Vagina (tissue), 2 donors: ENCODE data around the gene CPA2.

Experiments used
- POLR2A ChIP-seq, 2 donors: fragments of 450-650 bp; IDR thresholded peaks; one replicate each; pipeline ENCODE4 v1.6.1; 2017; ENCODE audit warnings: antibody characterized with exemption in 2 of 2, mild to moderate bottlenecking in 2 of 2, moderate library complexity in 2 of 2
- TF ChIP-seq, protein P1 (sequence below), 3 experiments: fragments of 450-650 bp in 2 of 3; fragments of 200-600 bp in 1 of 3; sonication (generic) in 1 of 3; IDR thresholded peaks; one replicate each; pipeline ENCODE4 v1.5.1; 2017 to 2019; ENCODE audit warnings: antibody characterized with exemption in 3 of 3, mild to moderate bottlenecking in 2 of 3, moderate library complexity in 2 of 3

- no peak for TF ChIP-seq POLR2A (IDR thresholded peaks at IDR 0.05)
- TF ChIP-seq, protein P1, sequence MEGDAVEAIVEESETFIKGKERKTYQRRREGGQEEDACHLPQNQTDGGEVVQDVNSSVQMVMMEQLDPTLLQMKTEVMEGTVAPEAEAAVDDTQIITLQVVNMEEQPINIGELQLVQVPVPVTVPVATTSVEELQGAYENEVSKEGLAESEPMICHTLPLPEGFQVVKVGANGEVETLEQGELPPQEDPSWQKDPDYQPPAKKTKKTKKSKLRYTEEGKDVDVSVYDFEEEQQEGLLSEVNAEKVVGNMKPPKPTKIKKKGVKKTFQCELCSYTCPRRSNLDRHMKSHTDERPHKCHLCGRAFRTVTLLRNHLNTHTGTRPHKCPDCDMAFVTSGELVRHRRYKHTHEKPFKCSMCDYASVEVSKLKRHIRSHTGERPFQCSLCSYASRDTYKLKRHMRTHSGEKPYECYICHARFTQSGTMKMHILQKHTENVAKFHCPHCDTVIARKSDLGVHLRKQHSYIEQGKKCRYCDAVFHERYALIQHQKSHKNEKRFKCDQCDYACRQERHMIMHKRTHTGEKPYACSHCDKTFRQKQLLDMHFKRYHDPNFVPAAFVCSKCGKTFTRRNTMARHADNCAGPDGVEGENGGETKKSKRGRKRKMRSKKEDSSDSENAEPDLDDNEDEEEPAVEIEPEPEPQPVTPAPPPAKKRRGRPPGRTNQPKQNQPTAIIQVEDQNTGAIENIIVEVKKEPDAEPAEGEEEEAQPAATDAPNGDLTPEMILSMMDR (IDR thresholded peaks at IDR 0.05): no peak
Measured at GRCh38 chr7:130273933-130274255, 7.2 kb downstream of the CPA2 start.
